Spleen (tissue), 7 donors: ENCODE data around the gene GPD1L.

ENCODE experiments used
- CTCF ChIP-seq, 11 experiments: fragments of 200-600 bp in 7 of 11; fragments of 450-650 bp in 4 of 11; sonication (generic) in 4 of 11; IDR thresholded peaks in 8 of 11; conservative IDR thresholded peaks in 3 of 11; 1 replicate in 7 of 11; 2 replicates in 4 of 11; pipeline versions ENCODE4 v1.4.0 to v1.8.0; 2016 to 2021; ENCODE audit warnings: antibody characterized with exemption in 11 of 11, inconsistent platforms in 4 of 11, mild to moderate bottlenecking in 1 of 11
- POLR2A ChIP-seq, 3 donors: fragments of 450-650 bp; IDR thresholded peaks; one replicate each; pipeline ENCODE4 v1.5.1; 2017; ENCODE audit warnings: antibody characterized with exemption in 3 of 3, mild to moderate bottlenecking in 1 of 3
- POLR2AphosphoS5 ChIP-seq, 3 donors: sonication (generic); formaldehyde crosslinking; IDR thresholded peaks; one replicate each; pipeline ENCODE4 v1.5.1; 2017; ENCODE audit warnings: antibody characterized with exemption in 3 of 3
- donor health status: DM: no; HTN: no; CAD: no; lungs with moderate emphysema.
- donor health status: DM: no; HTN: no; CAD: no.
- donor health status: DM: no; HTN: no; CAD: no.

DNA sequence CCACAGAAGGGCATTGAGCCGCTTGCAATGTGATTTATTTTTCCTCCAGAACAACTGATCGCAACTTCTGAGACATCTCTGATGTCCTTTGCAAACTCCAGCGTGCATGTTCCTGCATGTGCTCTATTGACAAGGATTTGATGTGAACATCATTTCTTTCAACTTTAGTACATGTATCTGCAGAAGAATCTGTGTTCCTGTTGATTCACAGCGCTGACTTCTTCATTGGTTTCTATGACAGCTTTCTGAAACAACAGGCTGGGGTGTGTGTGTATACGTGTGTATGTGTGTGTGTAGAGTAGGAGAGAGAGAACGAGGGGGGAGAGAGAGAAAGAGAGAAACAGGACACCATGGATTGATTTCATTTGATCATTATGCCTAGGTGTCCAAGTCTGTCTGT lies 75.4 kb downstream of the GPD1L start:
- TF ChIP-seq CTCF (IDR thresholded peaks at IDR 0.05 in 8 of 11, conservative IDR thresholded peaks at IDR 0.05 in 3 of 11) (no peak), POLR2AphosphoS5 (IDR thresholded peaks at IDR 0.05) (no peak), POLR2A (IDR thresholded peaks at IDR 0.05) (no peak)
